K562 (cell line): ENCODE measurements around the gene CLDND2. TPM values are rescaled to one million over a fixed set of nuclear protein-coding genes. Genes with fewer than 3 reads are reported as not detected.

Experiments
- CEBPB ChIP-seq: fragments of 450-650 bp; IDR thresholded peaks from 2 replicates; pipeline ENCODE4 v1.6.1; 2016; ENCODE audit warnings: missing genetic modification characterization, missing compliant biosample characterization
- MLLT1 ChIP-seq, 2 experiments: fragments of 450-650 bp; IDR thresholded peaks; 2 replicates each; pipeline ENCODE4 v1.6.1; 2016
- NR1H2 ChIP-seq: sonication (generic); formaldehyde crosslinking; IDR thresholded peaks from 2 replicates; pipeline ENCODE4 v1.4.0; 2020; ENCODE audit warnings: mild to moderate bottlenecking, missing genetic modification reagents
- PKNOX1 ChIP-seq: fragments of 450-650 bp; IDR thresholded peaks from 2 replicates; pipeline ENCODE4 v1.6.1; 2016
- SAFB2 ChIP-seq: fragments of 200-400 bp; formaldehyde crosslinking; IDR thresholded peaks from 2 replicates; pipeline ENCODE4 v1.6.1; 2018; ENCODE audit warnings: borderline replicate concordance, low read length, low read depth, moderate library complexity; ENCODE audit not compliant: severe bottlenecking
- SETDB1 ChIP-seq: IDR thresholded peaks from one replicate; pipeline ENCODE4 v1.6.1; 2012; ENCODE audit warnings: low read length, control low read depth, inconsistent platforms
- SPI1 ChIP-seq: IDR thresholded peaks from 2 replicates; pipeline ENCODE4 v1.6.1; 2011; ENCODE audit warnings: low read depth, low read length, control low read depth, borderline replicate concordance
- ZBTB33 ChIP-seq: sonication (generic); formaldehyde crosslinking; IDR thresholded peaks from 2 replicates; pipeline ENCODE4 v1.8.1; 2023; ENCODE audit warnings: mild to moderate bottlenecking, missing genetic modification reagents
- polyA plus RNA-seq, 8 experiments: library from polyadenylated mRNA; depleted of rRNA in 4 of 8; stranded (reverse) in 5 of 8; unstranded in 3 of 8; fragments of >200 nt; fragmentation: Nextera tagmentation in 2 of 8; fragmentation: Illumina TruSeq in 1 of 8; extraction: Ambion mirVana in 2 of 8; extraction: Trizol in 1 of 8; gene quantifications; 2 replicates each; pipeline versions ENCODE4 v1.2.1 to v1.2.3, GENCODE V29; 2011 to 2014; ENCODE audit warnings: inconsistent platforms in 1 of 8, missing spikeins in 1 of 8
- total RNA-seq, 7 experiments: library from RNA; depleted of rRNA in 6 of 7; stranded (reverse); fragments of >200 nt in 6 of 7; fragmentation: Illumina TruSeq in 2 of 7; extraction: Trizol in 2 of 7; gene quantifications; 2 replicates each; pipeline versions ENCODE4 v1.2.1 to v1.2.3, GENCODE V29; 2011 to 2021; ENCODE audit warnings: low replicate concordance in 1 of 7
- TF ChIP-seq, protein P1 (sequence below): fragments of 450-650 bp; IDR thresholded peaks from 2 replicates; pipeline ENCODE4 v1.6.1; 2017; ENCODE audit warnings: antibody characterized with exemption, mild to moderate bottlenecking
- TF ChIP-seq, protein P2 (sequence below), 2 experiments: IDR thresholded peaks; 2 replicates each; pipeline ENCODE4 v1.6.1; 2011; ENCODE audit warnings: borderline replicate concordance in 1 of 2, control low read depth in 1 of 2, low read depth in 1 of 2, low read length in 1 of 2, mild to moderate bottlenecking in 1 of 2, mixed read lengths in 1 of 2, moderate library complexity in 1 of 2; ENCODE audit not compliant: insufficient read depth in 1 of 2, insufficient read length in 1 of 2, poor library complexity in 1 of 2, severe bottlenecking in 1 of 2; ENCODE audit errors: extremely low read depth in 1 of 2

Gene CLDND2
- total and polyA plus RNA-seq, 9 of the 15 experiments (the other 6 are each of a cell fraction or from before 2014, with no cell fraction given), result 0.45 to 4.0 (median 1.2) TPM; not detected in 3

- TF ChIP-seq, protein P1, sequence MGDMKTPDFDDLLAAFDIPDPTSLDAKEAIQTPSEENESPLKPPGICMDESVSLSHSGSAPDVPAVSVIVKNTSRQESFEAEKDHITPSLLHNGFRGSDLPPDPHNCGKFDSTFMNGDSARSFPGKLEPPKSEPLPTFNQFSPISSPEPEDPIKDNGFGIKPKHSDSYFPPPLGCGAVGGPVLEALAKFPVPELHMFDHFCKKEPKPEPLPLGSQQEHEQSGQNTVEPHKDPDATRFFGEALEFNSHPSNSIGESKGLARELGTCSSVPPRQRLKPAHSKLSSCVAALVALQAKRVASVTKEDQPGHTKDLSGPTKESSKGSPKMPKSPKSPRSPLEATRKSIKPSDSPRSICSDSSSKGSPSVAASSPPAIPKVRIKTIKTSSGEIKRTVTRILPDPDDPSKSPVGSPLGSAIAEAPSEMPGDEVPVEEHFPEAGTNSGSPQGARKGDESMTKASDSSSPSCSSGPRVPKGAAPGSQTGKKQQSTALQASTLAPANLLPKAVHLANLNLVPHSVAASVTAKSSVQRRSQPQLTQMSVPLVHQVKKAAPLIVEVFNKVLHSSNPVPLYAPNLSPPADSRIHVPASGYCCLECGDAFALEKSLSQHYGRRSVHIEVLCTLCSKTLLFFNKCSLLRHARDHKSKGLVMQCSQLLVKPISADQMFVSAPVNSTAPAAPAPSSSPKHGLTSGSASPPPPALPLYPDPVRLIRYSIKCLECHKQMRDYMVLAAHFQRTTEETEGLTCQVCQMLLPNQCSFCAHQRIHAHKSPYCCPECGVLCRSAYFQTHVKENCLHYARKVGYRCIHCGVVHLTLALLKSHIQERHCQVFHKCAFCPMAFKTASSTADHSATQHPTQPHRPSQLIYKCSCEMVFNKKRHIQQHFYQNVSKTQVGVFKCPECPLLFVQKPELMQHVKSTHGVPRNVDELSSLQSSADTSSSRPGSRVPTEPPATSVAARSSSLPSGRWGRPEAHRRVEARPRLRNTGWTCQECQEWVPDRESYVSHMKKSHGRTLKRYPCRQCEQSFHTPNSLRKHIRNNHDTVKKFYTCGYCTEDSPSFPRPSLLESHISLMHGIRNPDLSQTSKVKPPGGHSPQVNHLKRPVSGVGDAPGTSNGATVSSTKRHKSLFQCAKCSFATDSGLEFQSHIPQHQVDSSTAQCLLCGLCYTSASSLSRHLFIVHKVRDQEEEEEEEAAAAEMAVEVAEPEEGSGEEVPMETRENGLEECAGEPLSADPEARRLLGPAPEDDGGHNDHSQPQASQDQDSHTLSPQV, result peak; percentile 77; the same call in 1 of the 2 replicates
- TF ChIP-seq PKNOX1 (peak; percentile 27; the same call in 1 of the 2 replicates), NR1H2 (CRISPR knock-in tag) (no peak), CEBPB (no peak), SPI1 (no peak), SETDB1 (no peak), ZBTB33 (CRISPR knock-in tag) (0 out of 2 replicates have a peak, but pooled peaks have one; percentile 8), SAFB2 (no peak), MLLT1 (IDR thresholded peaks at IDR 0.05) (no peak)
- TF ChIP-seq, protein P2, sequence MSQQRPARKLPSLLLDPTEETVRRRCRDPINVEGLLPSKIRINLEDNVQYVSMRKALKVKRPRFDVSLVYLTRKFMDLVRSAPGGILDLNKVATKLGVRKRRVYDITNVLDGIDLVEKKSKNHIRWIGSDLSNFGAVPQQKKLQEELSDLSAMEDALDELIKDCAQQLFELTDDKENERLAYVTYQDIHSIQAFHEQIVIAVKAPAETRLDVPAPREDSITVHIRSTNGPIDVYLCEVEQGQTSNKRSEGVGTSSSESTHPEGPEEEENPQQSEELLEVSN (IDR thresholded peaks at IDR 0.05; ENCODE audit: borderline replicate concordance in 1 of 2, extremely low read depth in 1 of 2, insufficient read depth in 1 of 2, insufficient read length in 1 of 2, low read depth in 1 of 2, low read length in 1 of 2, poor library complexity in 1 of 2, severe bottlenecking in 1 of 2), result peak in 1 of 2 experiments; percentile 61
- TF ChIP-seq, all 486 proteins: peak for 28
These were observed at the start of gene CLDND2 (continued) for GRCh38 chr19:51368366-51369282.
